Measurements from ENCODE around the gene MUC20.

DNA sequence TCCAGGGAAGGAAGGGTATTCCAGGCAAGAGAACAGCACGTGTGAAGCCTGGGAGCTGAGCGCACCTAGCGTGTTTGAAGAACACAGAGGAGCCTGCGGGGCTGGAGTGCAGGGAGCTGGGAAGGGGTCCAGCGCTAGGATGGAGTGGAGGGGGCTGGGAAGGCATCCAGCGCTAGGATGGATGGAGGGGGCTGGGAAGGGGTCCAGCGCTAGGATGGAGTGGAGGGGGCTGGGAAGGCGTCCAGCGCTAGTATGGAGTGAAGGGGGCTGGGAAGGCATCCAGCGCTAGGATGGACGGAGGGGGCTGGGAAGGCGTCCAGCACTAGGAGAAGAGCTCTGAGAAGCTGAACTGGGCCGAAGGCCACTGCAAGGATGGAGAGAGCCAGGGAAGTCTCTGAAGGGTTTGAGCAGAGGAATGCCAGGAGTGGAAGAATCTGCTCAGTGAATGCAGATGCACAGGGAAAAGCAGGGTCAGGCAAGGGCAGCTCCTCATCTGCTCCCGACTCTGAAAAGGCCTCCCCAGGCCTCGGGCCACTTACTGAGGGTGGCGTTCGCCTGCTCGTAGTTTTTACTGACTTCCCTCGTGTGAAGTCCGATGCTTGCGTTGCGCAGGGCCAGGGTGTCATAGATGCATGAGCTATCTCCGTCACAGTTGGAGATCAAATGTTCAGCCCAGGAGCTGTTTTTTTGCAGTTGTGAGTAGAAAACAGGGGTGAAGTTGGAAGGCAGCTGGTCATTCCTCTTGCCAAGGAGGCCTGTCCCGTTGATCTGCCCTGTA is 39.8 kb downstream of the MUC20 start:
- TF ChIP-seq CTCF (IDR thresholded peaks at IDR 0.05; ENCODE audit: control extremely low read depth in 1 of 3, insufficient read depth in 1 of 3, low read depth in 1 of 3, low read length in 3 of 3) (no peak), GTF2F1 (IDR thresholded peaks at IDR 0.05; ENCODE audit: borderline replicate concordance, low read depth, low read length) (no peak), EZH2 (IDR thresholded peaks at IDR 0.05; ENCODE audit: low read depth, low read length, severe bottlenecking) (no peak), JUN (IDR thresholded peaks at IDR 0.05; ENCODE audit: low read depth, low read length) (no peak), ATF3 (IDR thresholded peaks at IDR 0.05; ENCODE audit: insufficient read depth, low read depth, low read length) (no peak), SIX5 (IDR thresholded peaks at IDR 0.05; ENCODE audit: low read depth, low read length) (no peak), TEAD4 (IDR thresholded peaks at IDR 0.05; ENCODE audit: low read depth, low read length) (no peak), TAF1 (IDR thresholded peaks at IDR 0.05; ENCODE audit: low read depth, low read length) (no peak), MAFK (IDR thresholded peaks at IDR 0.05; ENCODE audit: low read depth, low read length) (no peak), RAD21 (IDR thresholded peaks at IDR 0.05 in 1 of 2, conservative IDR thresholded peaks at IDR 0.05 in 1 of 2; ENCODE audit: low read depth in 2 of 2, low read length in 2 of 2) (no peak), SIN3A (conservative IDR thresholded peaks at IDR 0.05 in 1 of 2, IDR thresholded peaks at IDR 0.05 in 1 of 2; ENCODE audit: low read depth in 1 of 2, low read length in 2 of 2) (no peak), TCF12 (IDR thresholded peaks at IDR 0.05; ENCODE audit: low read depth, low read length) (no peak)

Data from H1 (cell line).